Parathyroid adenoma (tissue), 2 donors: ENCODE data around the gene OTC.

Experiments used
- H2AFZ ChIP-seq: fragments of 300-600 bp; sonication (generic); one replicate; pipeline ENCODE4 v1.7.0; 2017; ENCODE audit warnings: antibody characterized with exemption, mild to moderate bottlenecking
- H3K27ac ChIP-seq: fragments of 300-600 bp; sonication (generic); one replicate; pipeline ENCODE4 v1.7.0; 2017
- H3K27me3 ChIP-seq: fragments of 300-600 bp; sonication (generic); one replicate; pipeline ENCODE4 v1.7.0; 2017; ENCODE audit warnings: low read length; ENCODE audit not compliant: control insufficient read depth, insufficient read depth
- H3K36me3 ChIP-seq: fragments of 300-600 bp; sonication (generic); one replicate; pipeline ENCODE4 v1.7.0; 2017; ENCODE audit warnings: low read length; ENCODE audit not compliant: control insufficient read depth, insufficient read depth
- H3K4me1 ChIP-seq: fragments of 300-600 bp; sonication (generic); one replicate; pipeline ENCODE4 v1.7.0; 2017; ENCODE audit warnings: control low read depth
- H3K4me2 ChIP-seq: fragments of 300-600 bp; sonication (generic); one replicate; pipeline ENCODE4 v1.7.0; 2017; ENCODE audit warnings: low read length
- H3K4me3 ChIP-seq: fragments of 300-600 bp; sonication (generic); one replicate; pipeline ENCODE4 v1.7.0; 2017; ENCODE audit warnings: low read depth, low read length
- H3K79me2 ChIP-seq: fragments of 300-600 bp; sonication (generic); one replicate; pipeline ENCODE4 v1.7.0; 2017; ENCODE audit warnings: control low read depth
- H3K9ac ChIP-seq: fragments of 300-600 bp; sonication (generic); one replicate; pipeline ENCODE4 v1.7.0; 2017; ENCODE audit warnings: mild to moderate bottlenecking
- H3K9me3 ChIP-seq: fragments of 300-600 bp; sonication (generic); one replicate; pipeline ENCODE4 v1.7.0; 2017; ENCODE audit warnings: low read length; ENCODE audit not compliant: control insufficient read depth
- TF ChIP-seq, protein P1 (sequence below): fragments of 300-600 bp; sonication (generic); IDR thresholded peaks from one replicate; pipeline ENCODE4 v1.7.0; 2017; ENCODE audit warnings: antibody characterized with exemption, mild to moderate bottlenecking
- donor health status: primary hyperparathyroidism.

The OTC gene

DNA sequence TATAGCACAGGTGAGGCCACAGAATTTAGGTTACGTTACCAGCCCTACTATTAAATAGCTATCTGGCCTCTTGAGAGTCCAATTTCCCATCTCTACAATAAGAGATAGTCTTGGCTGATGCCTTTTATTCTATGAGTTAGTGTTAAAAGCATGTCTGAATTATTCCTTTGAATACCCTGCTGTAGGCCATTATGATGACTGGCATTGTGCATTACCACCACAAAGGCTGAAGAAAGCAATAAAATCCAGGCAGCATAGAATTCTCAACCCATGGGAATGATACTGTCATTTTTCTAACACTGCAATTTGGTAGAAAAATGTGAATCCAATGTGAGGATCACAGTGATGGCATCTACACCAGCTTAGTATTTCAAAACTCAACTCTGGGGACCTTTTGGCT lies 51.4 kb downstream of the OTC start:
- no peaks in the 10 kb centered on the region for H3K79me2 ChIP-seq
- no peaks in the 10 kb centered on the region for H3K27me3 ChIP-seq
- H3K4me1 ChIP-seq: no peaks in the 10 kb centered on the region
- H3K9me3 ChIP-seq: no peaks in the 10 kb centered on the region
- H3K27ac ChIP-seq: no peak overlapping the region
- no peak overlapping the region for H3K4me2 ChIP-seq
- no peak overlapping the region for H2AFZ ChIP-seq
- no peaks in the 10 kb centered on the region for H3K36me3 ChIP-seq
- TF ChIP-seq, protein P1, sequence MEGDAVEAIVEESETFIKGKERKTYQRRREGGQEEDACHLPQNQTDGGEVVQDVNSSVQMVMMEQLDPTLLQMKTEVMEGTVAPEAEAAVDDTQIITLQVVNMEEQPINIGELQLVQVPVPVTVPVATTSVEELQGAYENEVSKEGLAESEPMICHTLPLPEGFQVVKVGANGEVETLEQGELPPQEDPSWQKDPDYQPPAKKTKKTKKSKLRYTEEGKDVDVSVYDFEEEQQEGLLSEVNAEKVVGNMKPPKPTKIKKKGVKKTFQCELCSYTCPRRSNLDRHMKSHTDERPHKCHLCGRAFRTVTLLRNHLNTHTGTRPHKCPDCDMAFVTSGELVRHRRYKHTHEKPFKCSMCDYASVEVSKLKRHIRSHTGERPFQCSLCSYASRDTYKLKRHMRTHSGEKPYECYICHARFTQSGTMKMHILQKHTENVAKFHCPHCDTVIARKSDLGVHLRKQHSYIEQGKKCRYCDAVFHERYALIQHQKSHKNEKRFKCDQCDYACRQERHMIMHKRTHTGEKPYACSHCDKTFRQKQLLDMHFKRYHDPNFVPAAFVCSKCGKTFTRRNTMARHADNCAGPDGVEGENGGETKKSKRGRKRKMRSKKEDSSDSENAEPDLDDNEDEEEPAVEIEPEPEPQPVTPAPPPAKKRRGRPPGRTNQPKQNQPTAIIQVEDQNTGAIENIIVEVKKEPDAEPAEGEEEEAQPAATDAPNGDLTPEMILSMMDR: no peak
- H3K4me3 ChIP-seq: no peak overlapping the region
- H3K9ac ChIP-seq: no peak overlapping the region

DNA sequence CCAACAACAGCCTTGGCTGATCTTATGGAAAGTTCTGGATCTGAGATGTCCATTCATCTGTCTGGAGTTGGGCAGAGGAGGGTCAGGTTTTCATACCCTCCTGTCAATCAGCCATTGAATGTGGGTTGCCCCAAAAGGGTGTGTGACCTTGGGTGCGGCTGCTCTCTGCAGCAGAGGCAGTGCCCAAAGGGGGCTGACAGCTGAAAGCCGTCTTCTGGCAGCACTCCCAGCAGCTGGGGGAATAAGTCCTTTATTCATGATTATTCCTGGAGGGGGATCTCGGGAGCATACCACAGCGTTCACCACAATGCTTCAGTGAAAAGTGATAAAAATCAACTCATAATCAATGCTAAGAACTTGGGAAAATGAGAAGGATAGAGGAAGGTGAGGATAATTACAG lies 54.7 kb downstream of the OTC start:
- no peak overlapping the region for H3K9ac ChIP-seq
- no peaks in the 10 kb centered on the region for H3K9me3 ChIP-seq
- H3K79me2 ChIP-seq: no peaks in the 10 kb centered on the region
- no peak overlapping the region for H3K4me3 ChIP-seq
- H2AFZ ChIP-seq: no peak overlapping the region
- TF ChIP-seq, protein P1: no peak
- H3K4me1 ChIP-seq: no peaks in the 10 kb centered on the region
- H3K36me3 ChIP-seq: no peaks in the 10 kb centered on the region
- no peak overlapping the region for H3K27ac ChIP-seq
- no peak overlapping the region for H3K4me2 ChIP-seq
- H3K27me3 ChIP-seq: no peaks in the 10 kb centered on the region

DNA sequence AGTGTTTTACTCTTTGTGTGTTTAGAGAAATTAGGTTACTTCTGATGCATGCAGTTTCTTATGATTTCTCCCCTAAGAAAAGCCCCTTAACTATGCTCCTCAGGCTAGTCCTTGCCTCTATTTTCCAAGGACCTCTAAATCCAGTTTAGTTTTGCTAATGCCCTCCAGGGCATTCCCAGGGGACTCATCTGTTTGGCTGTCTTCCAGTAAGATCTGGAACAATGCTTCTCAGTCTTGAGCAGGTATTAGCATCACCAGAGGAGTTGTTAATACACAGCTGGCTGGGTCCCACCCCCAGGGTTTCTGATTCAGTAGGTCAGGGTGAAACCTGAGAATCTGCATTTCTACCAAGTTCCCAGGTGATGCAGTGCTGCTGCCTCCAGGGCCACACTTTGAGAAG lies 56.9 kb downstream of the OTC start:
- TF ChIP-seq, protein P1: no peak
- Histone ChIP-seq H2AFZ (no peak overlapping the region), H3K4me3 (no peak overlapping the region), H3K9ac (no peak overlapping the region), H3K79me2 (no peaks in the 10 kb centered on the region), H3K27me3 (no peaks in the 10 kb centered on the region), H3K4me2 (no peak overlapping the region), H3K36me3 (no peaks in the 10 kb centered on the region), H3K4me1 (no peaks in the 10 kb centered on the region), H3K27ac (no peak overlapping the region), H3K9me3 (no peaks in the 10 kb centered on the region)

DNA sequence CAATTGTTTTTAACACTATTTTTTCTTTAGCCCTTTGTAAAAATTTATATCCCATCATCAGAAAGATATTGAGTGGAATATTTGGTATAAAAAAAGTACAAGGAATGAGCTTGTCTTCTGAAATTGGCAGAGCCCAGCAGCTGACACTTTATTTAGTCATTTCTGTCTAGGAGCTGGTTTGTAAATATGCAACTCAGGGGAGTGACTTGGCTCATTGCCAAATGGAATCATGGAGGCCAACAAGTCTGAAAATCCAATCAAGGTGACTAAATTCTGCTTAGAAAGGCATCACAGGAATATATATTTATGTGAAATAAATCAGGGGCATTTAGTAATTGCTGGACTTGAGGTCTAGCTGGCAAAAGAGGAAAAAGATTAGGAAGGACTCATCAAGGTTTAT lies 74.4 kb downstream of the OTC start:
- TF ChIP-seq, protein P1: no peak
- no peaks in the 10 kb centered on the region for H3K36me3 ChIP-seq
- H3K27ac ChIP-seq: no peak overlapping the region
- no peak overlapping the region for H3K4me3 ChIP-seq
- no peaks in the 10 kb centered on the region for H3K27me3 ChIP-seq
- H3K9ac ChIP-seq: no peak overlapping the region
- H3K79me2 ChIP-seq: no peaks in the 10 kb centered on the region
- H3K4me2 ChIP-seq: no peak overlapping the region
- H2AFZ ChIP-seq: no peak overlapping the region
- H3K4me1 ChIP-seq: no peaks in the 10 kb centered on the region
- no peaks in the 10 kb centered on the region for H3K9me3 ChIP-seq

DNA sequence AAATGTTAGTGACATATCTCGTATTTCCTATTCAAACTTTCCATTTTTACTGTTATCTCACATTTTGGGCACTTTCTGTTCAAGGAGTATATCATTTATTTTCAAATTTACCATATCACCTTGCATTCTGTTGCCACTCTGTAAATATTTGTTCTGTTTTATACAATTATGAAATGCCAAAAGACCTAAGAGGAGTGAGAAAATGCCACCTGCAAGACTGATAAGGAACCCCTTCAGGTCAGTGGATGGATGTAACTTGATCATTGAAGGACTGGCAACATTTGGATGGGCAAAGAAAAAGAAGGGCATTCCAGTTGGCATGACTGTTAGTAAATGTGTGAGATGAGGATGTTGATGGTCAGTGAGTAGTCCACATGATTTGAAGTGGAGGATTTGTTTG lies 79.1 kb downstream of the OTC start:
- H3K4me2 ChIP-seq: no peak overlapping the region
- no peaks in the 10 kb centered on the region for H3K36me3 ChIP-seq
- no peak overlapping the region for H3K9ac ChIP-seq
- H2AFZ ChIP-seq: no peak overlapping the region
- TF ChIP-seq, protein P1: no peak
- no peak overlapping the region for H3K27ac ChIP-seq
- no peaks in the 10 kb centered on the region for H3K4me1 ChIP-seq
- H3K79me2 ChIP-seq: no peaks in the 10 kb centered on the region
- H3K9me3 ChIP-seq: no peaks in the 10 kb centered on the region
- no peaks in the 10 kb centered on the region for H3K27me3 ChIP-seq
- no peak overlapping the region for H3K4me3 ChIP-seq
